Keratinocyte (primary cell): ENCODE measurements around the gene DPEP2. TPM values are rescaled to one million over a fixed set of nuclear protein-coding genes. Genes with fewer than 3 reads are reported as not detected.

Source experiments
- DNase-seq: peaks from one replicate; pipeline ENCODE4 v3.0.0-alpha.2; 2011; ENCODE audit warnings: low read depth, missing footprints, low spot score
- FAIRE-seq: peaks from 2 replicates; lab custom pipeline; 2011; peaks lifted over from hg19 to GRCh38; lab: Jason Lieb, UNC
- H2AFZ ChIP-seq: 2 replicates; pipeline ENCODE4 v1.6.0; 2012; ENCODE audit warnings: low read length, control low read depth, inconsistent platforms; ENCODE audit not compliant: control insufficient read depth
- H3K27ac ChIP-seq: 2 replicates; pipeline ENCODE4 v1.5.1; 2011; ENCODE audit warnings: low read length; ENCODE audit not compliant: control insufficient read depth, insufficient read depth
- H3K27me3 ChIP-seq: 3 replicates; pipeline ENCODE4 v1.6.0; 2011; ENCODE audit warnings: low read length; ENCODE audit not compliant: control insufficient read depth, insufficient read depth; ENCODE audit errors: extremely low read depth
- H3K36me3 ChIP-seq, 2 experiments: 2 replicates in 1 of 2; 3 replicates in 1 of 2; pipeline ENCODE4 v1.5.1; 2011; ENCODE audit warnings: low read length in 2 of 2, mild to moderate bottlenecking in 1 of 2; ENCODE audit not compliant: control insufficient read depth in 2 of 2, insufficient read depth in 2 of 2; ENCODE audit errors: extremely low read depth in 1 of 2
- H3K4me1 ChIP-seq: 3 replicates; pipeline ENCODE4 v1.5.1; 2011; ENCODE audit warnings: low read length; ENCODE audit not compliant: control insufficient read depth, insufficient read depth; ENCODE audit errors: extremely low read depth
- H3K4me2 ChIP-seq: 3 replicates; pipeline ENCODE4 v1.6.0; 2011; ENCODE audit warnings: low read depth, low read length; ENCODE audit not compliant: control insufficient read depth, insufficient read depth; ENCODE audit errors: extremely low read depth
- H3K4me3 ChIP-seq, 3 experiments: fragments of 200-600 bp in 1 of 3; sonication (generic) in 1 of 3; 2 replicates in 2 of 3; 3 replicates in 1 of 3; pipeline ENCODE4 v1.5.1; 2011 to 2016; ENCODE audit warnings: low read length in 3 of 3, mild to moderate bottlenecking in 3 of 3, control low read depth in 2 of 3, inconsistent platforms in 1 of 3, low read depth in 1 of 3, mixed read lengths in 1 of 3, mixed run types in 1 of 3, moderate library complexity in 1 of 3; ENCODE audit not compliant: control insufficient read depth in 2 of 3, insufficient read depth in 2 of 3; ENCODE audit errors: extremely low read depth in 1 of 3
- H3K79me2 ChIP-seq: 2 replicates; pipeline ENCODE4 v1.6.0; 2012; ENCODE audit warnings: low read length; ENCODE audit not compliant: control insufficient read depth, insufficient read depth
- H3K9ac ChIP-seq: 3 replicates; pipeline ENCODE4 v1.6.0; 2011; ENCODE audit warnings: low read length; ENCODE audit not compliant: control insufficient read depth, insufficient read depth; ENCODE audit errors: extremely low read depth
- H3K9me1 ChIP-seq: 3 replicates; pipeline ENCODE4 v1.6.0; 2011; ENCODE audit warnings: low read length; ENCODE audit not compliant: control insufficient read depth, insufficient read depth; ENCODE audit errors: extremely low read depth
- H3K9me3 ChIP-seq: 2 replicates; pipeline ENCODE4 v1.5.1; 2012; ENCODE audit warnings: low read depth, low read length; ENCODE audit not compliant: control insufficient read depth
- H4K20me1 ChIP-seq: 3 replicates; pipeline ENCODE4 v1.6.0; 2011; ENCODE audit warnings: low read length; ENCODE audit not compliant: control insufficient read depth, insufficient read depth; ENCODE audit errors: extremely low read depth
- CTCF ChIP-seq, 3 experiments: IDR thresholded peaks in 1 of 3; conservative IDR thresholded peaks in 1 of 3; optimal IDR thresholded peaks in 1 of 3; 2 replicates in 2 of 3; 3 replicates in 1 of 3; pipeline versions ENCODE3 to v1.5.1; 2011; ENCODE audit warnings: low read length in 3 of 3, mild to moderate bottlenecking in 3 of 3, moderate library complexity in 2 of 3, control low read depth in 1 of 3, inconsistent platforms in 1 of 3; ENCODE audit not compliant: insufficient read depth in 2 of 3; ENCODE audit errors: extremely low read depth in 1 of 3
- EZH2 ChIP-seq: IDR thresholded peaks from one replicate; pipeline ENCODE4 v1.6.1; 2012; ENCODE audit warnings: inconsistent platforms, mild to moderate bottlenecking, low read length, moderate library complexity
- dilution Hi-C: fragments of 300-500 bp; cut with MboI; formaldehyde crosslinking; loops from one replicate; pipeline ENCODE4 v1.7.0; 2020; ENCODE audit warnings: low sequenced_read_pairs; ENCODE audit not compliant: extremely low pct_ligation_motif_present
- polyA plus RNA-seq, 5 experiments: library from polyadenylated mRNA; depleted of rRNA in 3 of 5; stranded (reverse) in 3 of 5; stranded (forward) in 1 of 5; unstranded in 1 of 5; fragments of >200 nt; gene quantifications; 1 replicate in 1 of 5; 2 replicates in 3 of 5; 3 replicates in 1 of 5; pipeline versions ENCODE4 v1.2.1 to v1.2.3, GENCODE V29; 2011 to 2012; ENCODE audit warnings: missing spikeins in 2 of 5, low read depth in 1 of 5, low replicate concordance in 1 of 5

DPEP2 gene
- polyA plus RNA-seq, 1 donor (not counting 4 experiments of a cell fraction or from before 2014, with no cell fraction given), result not detected

GRCh38 chr16:67979955-67980678 lies 19.2 kb downstream of the DPEP2 start, which contains the start of gene DPEP3:
DPEP3 (minus strand) TSS chr16:67980499; CDS start chr16:67980380, 119 bp downstream.
- no peak within 1 kb of the TSS for H2AFZ ChIP-seq
- H3K4me3 ChIP-seq, result no peak within 1 kb of the TSS
- TF ChIP-seq EZH2 (no peak), CTCF (optimal IDR thresholded peaks at IDR 0.05 in 1 of 3, IDR thresholded peaks at IDR 0.05 in 1 of 3, conservative IDR thresholded peaks at IDR 0.05 in 1 of 3; ENCODE audit: extremely low read depth in 1 of 3, insufficient read depth in 2 of 3, low read length in 3 of 3) (peak; percentile 13 to 27 (median 14))
- H3K27me3 ChIP-seq, result peaks cover 17% of the 10 kb centered on the region
- no peak within 1 kb of the TSS for H3K9ac ChIP-seq
- DNase-seq, result no peak
- no peaks in the 10 kb centered on the region for H3K9me3 ChIP-seq
- no peaks in the 10 kb centered on the region for H3K36me3 ChIP-seq
- no peak within 1 kb of the TSS for H3K27ac ChIP-seq
- peaks cover 13% of the 10 kb centered on the region for H3K4me1 ChIP-seq
- H4K20me1 ChIP-seq, result peaks cover 2% of the 10 kb centered on the region
- dilution Hi-C loops, result no loop called here
- H3K4me2 ChIP-seq, result no peak within 1 kb of the TSS
- H3K79me2 ChIP-seq, result no peaks in the 10 kb centered on the region
- no peaks in the 10 kb centered on the region for H3K9me1 ChIP-seq
- no peak for FAIRE-seq

GRCh38 chr16:67977469-67978227 lies 21.6 kb downstream of the DPEP2 start:
- H4K20me1 ChIP-seq, result peaks cover 2% of the 10 kb centered on the region
- H3K27me3 ChIP-seq, result peaks cover 17% of the 10 kb centered on the region
- H3K36me3 ChIP-seq, result no peaks in the 10 kb centered on the region
- H3K9ac ChIP-seq, result no peak overlapping the region
- H3K9me1 ChIP-seq, result no peaks in the 10 kb centered on the region
- H3K4me3 ChIP-seq, result no peak overlapping the region
- dilution Hi-C loops, result no loop called here
- FAIRE-seq, result no peak
- no peaks in the 10 kb centered on the region for H3K79me2 ChIP-seq
- no peak overlapping the region for H2AFZ ChIP-seq
- H3K27ac ChIP-seq, result no peak overlapping the region
- H3K4me1 ChIP-seq, result no peaks in the 10 kb centered on the region
- no peak for DNase-seq
- H3K4me2 ChIP-seq, result no peak overlapping the region
- no peak for TF ChIP-seq CTCF (optimal IDR thresholded peaks at IDR 0.05 in 1 of 3, IDR thresholded peaks at IDR 0.05 in 1 of 3, conservative IDR thresholded peaks at IDR 0.05 in 1 of 3; ENCODE audit: extremely low read depth in 1 of 3, insufficient read depth in 2 of 3, low read length in 3 of 3)
- TF ChIP-seq EZH2, result no peak
- H3K9me3 ChIP-seq, result no peaks in the 10 kb centered on the region
